Measurements from ENCODE around the gene CNKSR2.

The CNKSR2 gene

GRCh38 chrX:21374163-21374993, at the start of gene CNKSR2:
Gene CNKSR2, plus strand, starts transcription at chrX:21374418. Its CDS starts 480 bp downstream, at chrX:21374898.
- TF ChIP-seq CTCF (IDR thresholded peaks at IDR 0.05; ENCODE audit: low read depth, low read length), result no peak
- H3K4me3 ChIP-seq (ENCODE audit: low read depth, low read length), result no peak within 1 kb of the TSS

- TF ChIP-seq CTCF (IDR thresholded peaks at IDR 0.05; ENCODE audit: low read depth, low read length), result no peak
- H3K4me3 ChIP-seq (ENCODE audit: low read depth, low read length), result no peak overlapping the region
These were observed 19.5 kb upstream of the CNKSR2 start for GRCh38 chrX:21354725-21355124.

- H3K4me3 ChIP-seq (ENCODE audit: low read depth, low read length), result no peak overlapping the region
- TF ChIP-seq CTCF (IDR thresholded peaks at IDR 0.05; ENCODE audit: low read depth, low read length), result no peak
These were observed 18.4 kb upstream of the CNKSR2 start for GRCh38 chrX:21355831-21356230.

GRCh38 chrX:21369613-21370012, 4.6 kb upstream of the CNKSR2 start:
- H3K4me3 ChIP-seq (ENCODE audit: low read depth, low read length), result no peak overlapping the region
- no peak for TF ChIP-seq CTCF (IDR thresholded peaks at IDR 0.05; ENCODE audit: low read depth, low read length)

- no peak overlapping the region for H3K4me3 ChIP-seq (ENCODE audit: low read depth, low read length)
These were observed 1.2 kb upstream of the CNKSR2 start for GRCh38 chrX:21373001-21373400.

GRCh38 chrX:21373637-21374162, 518 bp upstream of the CNKSR2 start:
- no peak overlapping the region for H3K4me3 ChIP-seq (ENCODE audit: low read depth, low read length)
- TF ChIP-seq CTCF (IDR thresholded peaks at IDR 0.05; ENCODE audit: low read depth, low read length), result no peak

More at GRCh38 chrX:21373001-21373400, 1.2 kb upstream of the CNKSR2 start:
- TF ChIP-seq CTCF (IDR thresholded peaks at IDR 0.05; ENCODE audit: low read depth, low read length), result no peak

GRCh38 chrX:21374994-21375707, 933 bp downstream of the CNKSR2 start:
- no peak overlapping the region for H3K4me3 ChIP-seq (ENCODE audit: low read depth, low read length)
- no peak for TF ChIP-seq CTCF (IDR thresholded peaks at IDR 0.05; ENCODE audit: low read depth, low read length)
